Esophagus muscularis mucosa (tissue), 4 donors: ENCODE data around the gene B4GALT7. TPM values are rescaled to one million over a fixed set of nuclear protein-coding genes. Genes with fewer than 3 reads are reported as not detected.
"Not testable (repeated sequence)": the region's sequence is repeated elsewhere in the genome, so short reads cannot be mapped to it uniquely, and the experiment has no call there.

Experiments used
- DNase-seq: peaks from one replicate; pipeline ENCODE4 v3.0.0-alpha.2; 2017; ENCODE audit errors: extremely low spot score
- H3K27ac ChIP-seq, 4 donors: fragments of 200-600 bp; sonication (generic); replicated peaks in 1 of 4; 1 replicate in 3 of 4; 2 replicates in 1 of 4; pipeline ENCODE4 v1.5.1; 2016 to 2019; ENCODE audit warnings: mild to moderate bottlenecking in 1 of 4
- H3K27me3 ChIP-seq, 4 donors: fragments of 200-600 bp; sonication (generic); one replicate each; pipeline versions ENCODE4 v1.5.1 to v1.6.0; 2016 to 2019
- H3K36me3 ChIP-seq, 4 donors: fragments of 200-600 bp; sonication (generic); one replicate each; pipeline ENCODE4 v1.5.1; 2016 to 2019
- H3K4me1 ChIP-seq, 4 donors: fragments of 200-600 bp; sonication (generic); one replicate each; pipeline ENCODE4 v1.5.1; 2016 to 2019
- H3K4me3 ChIP-seq, 4 donors: fragments of 200-600 bp; sonication (generic); 1 replicate in 2 of 4; 2 replicates in 2 of 4; pipeline ENCODE4 v1.5.1; 2016 to 2019; ENCODE audit warnings: mild to moderate bottlenecking in 4 of 4, moderate library complexity in 1 of 4
- H3K9me3 ChIP-seq, 4 donors: fragments of 200-600 bp; sonication (generic); 1 replicate in 3 of 4; 2 replicates in 1 of 4; pipeline ENCODE4 v1.5.1; 2016 to 2019
- CTCF ChIP-seq, 3 experiments: fragments of 200-600 bp in 2 of 3; fragments of 450-650 bp in 1 of 3; sonication (generic) in 2 of 3; IDR thresholded peaks; one replicate each; pipeline ENCODE4 v1.5.1; 2017 to 2019; ENCODE audit warnings: antibody characterized with exemption in 3 of 3, mild to moderate bottlenecking in 2 of 3, moderate library complexity in 1 of 3
- EP300 ChIP-seq: sonication (generic); formaldehyde crosslinking; IDR thresholded peaks from one replicate; pipeline ENCODE4 v1.6.1; 2017; ENCODE audit warnings: antibody characterized with exemption
- POLR2A ChIP-seq: fragments of 450-650 bp; IDR thresholded peaks from one replicate; pipeline ENCODE4 v1.6.1; 2017; ENCODE audit warnings: antibody characterized with exemption, moderate library complexity, mild to moderate bottlenecking, low read depth
- POLR2AphosphoS5 ChIP-seq, 2 donors: sonication (generic); formaldehyde crosslinking; IDR thresholded peaks; one replicate each; pipeline ENCODE4 v1.6.1; 2017; ENCODE audit warnings: antibody characterized with exemption in 2 of 2
- WGBS: methylation state at CpG from one replicate; pipeline ENCODE4 v1.1.5; 2018; 5-methylcytosine and 5-hydroxymethylcytosine counted together
- intact Hi-C: fragments of 100-400 bp; cut with DNase I; formaldehyde crosslinking; loops from one replicate; pipeline ENCODE4 v1.15.1; 2023
- total RNA-seq, 4 donors: library from RNA; depleted of rRNA; stranded (reverse); fragments of >200 nt; gene quantifications; one replicate each; pipeline versions ENCODE4 v1.1.0 to v1.2.1, GENCODE V29; 2016

B4GALT7 gene
- total RNA-seq, 4 donors from 2014 or later: 14.3 to 17.9 (median 16.9) TPM

DNA sequence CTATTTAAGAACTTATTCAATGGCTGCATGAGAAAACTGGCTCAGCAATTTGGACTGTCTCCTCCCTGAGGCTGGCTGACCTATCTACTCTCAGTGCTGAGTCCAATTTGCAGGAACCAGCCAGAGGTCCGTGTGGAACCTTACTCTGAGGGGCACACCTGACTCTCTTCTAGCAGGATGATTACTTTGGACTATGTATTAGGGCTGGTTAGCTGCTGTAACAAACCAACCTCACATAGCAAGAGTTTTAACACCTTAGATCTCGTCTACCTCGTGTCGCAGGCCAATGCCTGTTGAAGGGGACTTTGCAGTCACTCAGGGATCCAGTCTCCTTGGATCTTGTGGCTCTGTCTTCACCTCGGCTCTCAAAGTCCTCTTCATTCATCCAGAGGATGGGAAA is 42.1 kb upstream of the B4GALT7 start:
- no peak for TF ChIP-seq EP300
- no peak for TF ChIP-seq CTCF (IDR thresholded peaks at IDR 0.05)
- TF ChIP-seq POLR2A: no peak
- TF ChIP-seq POLR2AphosphoS5 (IDR thresholded peaks at IDR 0.05): no peak
- Histone ChIP-seq H3K27me3 (no peaks in the 10 kb centered on the region), H3K4me3 (no peak overlapping the region), H3K27ac (no peak overlapping the region), H3K36me3 (no peaks in the 10 kb centered on the region), H3K9me3 (no peaks in the 10 kb centered on the region), H3K4me1 (peaks cover 15 to 19% (median 17%) of the 10 kb centered on the region in 4 donors)
- WGBS: 90% methylated on average over 5 of the region's 5 CpGs
- no peak for DNase-seq
- intact Hi-C loops: no loop called here

DNA sequence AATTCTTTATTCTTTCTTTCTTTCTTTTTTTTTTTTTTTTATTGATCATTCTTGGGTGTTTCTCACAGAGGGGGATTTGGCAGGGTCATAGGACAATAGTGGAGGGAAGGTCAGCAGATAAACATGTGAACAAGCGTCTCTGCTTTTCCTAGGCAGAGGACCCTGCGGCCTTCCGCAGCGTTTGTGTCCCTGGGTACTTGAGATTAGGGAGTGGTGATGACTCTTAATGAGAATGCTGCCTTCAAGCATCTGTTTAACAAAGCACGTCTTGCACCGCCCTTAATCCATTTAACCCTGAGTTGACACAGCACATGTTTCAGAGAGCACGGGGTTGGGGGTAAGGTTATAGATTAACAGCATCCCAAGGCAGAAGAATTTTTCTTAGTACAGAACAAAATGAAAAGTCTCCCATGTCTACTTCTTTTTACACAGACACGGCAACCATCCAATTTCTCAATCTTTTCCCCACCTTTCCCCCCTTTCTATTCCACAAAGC is 40.4 kb upstream of the B4GALT7 start:
- H3K4me3 ChIP-seq, H3K4me1 ChIP-seq, H3K9me3 ChIP-seq, intact Hi-C loops, H3K27me3 ChIP-seq, H3K27ac ChIP-seq, DNase-seq, H3K36me3 ChIP-seq: not testable (repeated sequence)
- WGBS: 67% methylated on average over 8 of the region's 8 CpGs

DNA sequence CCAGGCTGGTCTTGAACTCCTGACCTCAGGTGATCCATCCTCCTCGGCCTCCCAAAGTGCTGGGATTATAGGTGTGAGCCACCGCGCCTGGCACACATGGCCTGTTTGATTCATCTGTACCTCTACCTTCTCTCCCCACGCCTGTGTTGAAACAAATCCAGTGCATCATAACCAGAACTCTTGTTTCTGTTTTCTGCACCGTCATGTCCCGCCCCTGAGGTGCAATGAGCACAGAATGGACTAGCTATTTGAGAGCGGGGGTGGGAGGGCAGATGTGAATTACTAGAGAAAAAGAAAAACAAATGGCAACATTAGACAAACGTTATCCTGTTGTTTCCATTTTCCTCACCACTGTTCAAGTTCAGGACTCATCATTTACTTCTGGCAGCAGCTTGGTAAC is 34.9 kb upstream of the B4GALT7 start:
- no peaks in the 10 kb centered on the region for H3K36me3 ChIP-seq
- WGBS: 80% methylated on average over 8 of the region's 8 CpGs
- DNase-seq: no peak
- no peaks in the 10 kb centered on the region for H3K9me3 ChIP-seq
- intact Hi-C loops: no loop called here
- no peaks in the 10 kb centered on the region for H3K27me3 ChIP-seq
- H3K27ac ChIP-seq: no peak overlapping the region
- H3K4me1 ChIP-seq: no peaks in the 10 kb centered on the region
- TF ChIP-seq POLR2A (no peak), POLR2AphosphoS5 (IDR thresholded peaks at IDR 0.05) (no peak), EP300 (no peak), CTCF (IDR thresholded peaks at IDR 0.05) (no peak)
- H3K4me3 ChIP-seq: no peak overlapping the region

GRCh38 chr5:177568326-177568725 is 31.6 kb upstream of the B4GALT7 start:
- Histone ChIP-seq H3K4me1 (no peaks in the 10 kb centered on the region), H3K4me3 (no peak overlapping the region), H3K36me3 (no peaks in the 10 kb centered on the region), H3K9me3 (no peaks in the 10 kb centered on the region), H3K27me3 (no peaks in the 10 kb centered on the region), H3K27ac (no peak overlapping the region)
- intact Hi-C loops: no loop called here
- TF ChIP-seq CTCF (IDR thresholded peaks at IDR 0.05): no peak
- TF ChIP-seq POLR2AphosphoS5 (IDR thresholded peaks at IDR 0.05): no peak
- no peak for TF ChIP-seq EP300
- TF ChIP-seq POLR2A: no peak
- no peak for DNase-seq
- WGBS: 72% methylated on average over 7 of the region's 7 CpGs

DNA sequence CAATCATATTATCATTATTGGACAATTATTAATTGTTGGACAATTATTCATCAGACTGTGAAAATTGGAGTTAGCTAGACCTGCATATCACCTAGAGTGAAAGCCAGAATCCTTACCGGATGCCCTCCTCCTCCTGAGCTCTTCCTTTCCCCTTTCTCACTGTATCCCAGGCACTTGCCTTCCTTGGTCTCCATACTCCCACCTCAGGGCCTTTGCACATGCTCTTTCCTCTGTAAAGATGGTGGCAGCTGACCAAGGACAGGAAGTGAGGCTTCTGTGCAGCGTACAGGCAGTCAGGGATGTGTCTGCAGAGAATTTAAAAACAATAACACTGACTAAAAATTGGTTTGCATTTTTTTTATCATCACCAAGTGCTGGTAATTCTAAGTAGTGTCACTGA is 30.0 kb upstream of the B4GALT7 start:
- TF ChIP-seq POLR2A (no peak), CTCF (IDR thresholded peaks at IDR 0.05) (no peak)
- no peaks in the 10 kb centered on the region for H3K9me3 ChIP-seq
- intact Hi-C loops: no loop called here
- no peaks in the 10 kb centered on the region for H3K36me3 ChIP-seq
- no peak for DNase-seq
- H3K4me3 ChIP-seq: no peak overlapping the region
- no peaks in the 10 kb centered on the region for H3K27me3 ChIP-seq
- WGBS: 91% methylated on average over 2 of the region's 2 CpGs
- no peak overlapping the region for H3K27ac ChIP-seq
- H3K4me1 ChIP-seq: no peaks in the 10 kb centered on the region
